DOHH2 (cell line): ENCODE data around the gene MAP1LC3A.

Experiments used
- H3F3A ChIP-seq: fragments of 200-600 bp; sonication (generic), shearing (Covaris generic); 2 replicates; pipeline ENCODE4 v1.6.0; 2016; ENCODE audit warnings: antibody characterized with exemption, mild to moderate bottlenecking; ENCODE audit not compliant: control insufficient read depth, insufficient read depth
- H3K27ac ChIP-seq: fragments of 200-600 bp; sonication (generic); 2 replicates; pipeline ENCODE4 v1.5.1; 2014; ENCODE audit warnings: low read depth, mild to moderate bottlenecking, low read length, moderate library complexity
- H3K27me3 ChIP-seq: fragments of 200-600 bp; sonication (generic); 2 replicates; pipeline ENCODE4 v1.6.1; 2014; ENCODE audit warnings: mild to moderate bottlenecking, low read length, mixed read lengths; ENCODE audit not compliant: control insufficient read depth
- H3K36me3 ChIP-seq: fragments of 200-600 bp; sonication (generic); 2 replicates; pipeline ENCODE4 v1.6.1; 2014; ENCODE audit warnings: mild to moderate bottlenecking, low read length, moderate library complexity, mixed read lengths; ENCODE audit not compliant: control insufficient read depth
- H3K4me1 ChIP-seq: fragments of 200-600 bp; sonication (generic); 2 replicates; pipeline ENCODE4 v1.6.1; 2014; ENCODE audit warnings: mild to moderate bottlenecking, low read length, mixed read lengths; ENCODE audit not compliant: control insufficient read depth
- H3K4me2 ChIP-seq: fragments of 200-600 bp; sonication (generic); 2 replicates; pipeline ENCODE4 v1.6.0; 2014; ENCODE audit warnings: mild to moderate bottlenecking, low read length, moderate library complexity
- H3K4me3 ChIP-seq: fragments of 200-600 bp; sonication (generic); 2 replicates; pipeline ENCODE4 v1.5.1; 2014; ENCODE audit warnings: mild to moderate bottlenecking, low read length, mixed read lengths
- H3K79me2 ChIP-seq: fragments of 200-600 bp; sonication (generic); 2 replicates; pipeline ENCODE4 v1.6.1; 2014; ENCODE audit warnings: mild to moderate bottlenecking, low read length, mixed read lengths; ENCODE audit not compliant: control insufficient read depth
- H3K9me2 ChIP-seq: fragments of 200-600 bp; sonication (generic); replicated peaks from 2 replicates; pipeline ENCODE4 v1.6.1; 2014; ENCODE audit warnings: mild to moderate bottlenecking, low read length, mixed read lengths; ENCODE audit not compliant: control insufficient read depth
- H3K9me3 ChIP-seq: fragments of 200-600 bp; sonication (generic); 2 replicates; pipeline ENCODE4 v1.6.1; 2014; ENCODE audit warnings: antibody characterized with exemption, low read length, mixed read lengths; ENCODE audit not compliant: control insufficient read depth, insufficient read depth
- H4K20me1 ChIP-seq: fragments of 200-600 bp; sonication (generic); 2 replicates; pipeline ENCODE4 v1.6.0; 2014; ENCODE audit warnings: low read depth, mild to moderate bottlenecking, antibody characterized with exemption, low read length, moderate library complexity; ENCODE audit not compliant: control insufficient read depth, insufficient read depth
- EZH2phosphoT487 ChIP-seq: fragments of 200-600 bp; sonication (generic); IDR thresholded peaks from 2 replicates; pipeline ENCODE4 v1.6.1; 2017; ENCODE audit warnings: borderline replicate concordance, mild to moderate bottlenecking, antibody characterized with exemption, low read length, moderate library complexity, mixed read lengths
- TF ChIP-seq, protein P1 (sequence below): fragments of 200-600 bp; sonication (generic); IDR thresholded peaks from one replicate; pipeline ENCODE4 v1.5.1; 2014; ENCODE audit warnings: antibody characterized with exemption, mild to moderate bottlenecking, low read depth, low read length; ENCODE audit not compliant: poor library complexity, severe bottlenecking

The MAP1LC3A gene

DNA sequence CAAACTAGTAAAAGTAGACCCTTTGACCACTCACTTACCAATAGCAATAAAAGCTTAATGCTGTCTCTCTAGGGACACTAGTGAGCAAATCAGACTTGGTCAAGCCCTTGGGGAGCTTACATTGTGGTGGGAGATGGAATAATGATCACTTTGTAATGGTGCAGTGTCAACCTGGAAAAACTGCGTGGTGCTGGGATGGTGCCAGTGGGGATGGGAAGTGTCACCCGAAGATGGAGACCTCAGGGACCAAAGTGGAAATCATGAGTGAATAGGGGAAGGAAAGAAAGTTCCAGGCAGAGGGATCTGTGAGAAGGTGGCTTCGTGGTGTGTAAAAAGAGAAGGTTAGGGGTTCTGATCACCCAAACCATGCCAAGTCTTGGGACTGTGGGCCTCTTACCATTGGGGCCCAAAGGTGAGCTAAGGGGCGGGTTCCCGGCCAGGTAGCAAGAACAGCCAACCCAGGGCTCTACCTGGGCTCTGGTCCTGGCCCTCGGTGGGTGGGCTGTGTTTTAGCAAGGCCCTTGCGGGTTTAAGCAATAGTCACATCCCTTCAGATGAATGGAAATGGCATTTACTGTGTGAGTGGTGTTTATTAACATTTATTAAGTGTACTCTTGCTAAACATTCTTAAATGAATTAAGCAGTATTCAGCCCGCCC is 26.8 kb upstream of the MAP1LC3A start:
- no peaks in the 10 kb centered on the region for H3K4me1 ChIP-seq
- no peaks in the 10 kb centered on the region for H4K20me1 ChIP-seq
- peaks cover 69% of the 10 kb centered on the region for H3K36me3 ChIP-seq
- H3K79me2 ChIP-seq: no peaks in the 10 kb centered on the region
- H3K4me2 ChIP-seq: no peak overlapping the region
- H3K9me2 ChIP-seq: no peaks in the 10 kb centered on the region
- no peaks in the 10 kb centered on the region for H3F3A ChIP-seq
- TF ChIP-seq, protein P1, sequence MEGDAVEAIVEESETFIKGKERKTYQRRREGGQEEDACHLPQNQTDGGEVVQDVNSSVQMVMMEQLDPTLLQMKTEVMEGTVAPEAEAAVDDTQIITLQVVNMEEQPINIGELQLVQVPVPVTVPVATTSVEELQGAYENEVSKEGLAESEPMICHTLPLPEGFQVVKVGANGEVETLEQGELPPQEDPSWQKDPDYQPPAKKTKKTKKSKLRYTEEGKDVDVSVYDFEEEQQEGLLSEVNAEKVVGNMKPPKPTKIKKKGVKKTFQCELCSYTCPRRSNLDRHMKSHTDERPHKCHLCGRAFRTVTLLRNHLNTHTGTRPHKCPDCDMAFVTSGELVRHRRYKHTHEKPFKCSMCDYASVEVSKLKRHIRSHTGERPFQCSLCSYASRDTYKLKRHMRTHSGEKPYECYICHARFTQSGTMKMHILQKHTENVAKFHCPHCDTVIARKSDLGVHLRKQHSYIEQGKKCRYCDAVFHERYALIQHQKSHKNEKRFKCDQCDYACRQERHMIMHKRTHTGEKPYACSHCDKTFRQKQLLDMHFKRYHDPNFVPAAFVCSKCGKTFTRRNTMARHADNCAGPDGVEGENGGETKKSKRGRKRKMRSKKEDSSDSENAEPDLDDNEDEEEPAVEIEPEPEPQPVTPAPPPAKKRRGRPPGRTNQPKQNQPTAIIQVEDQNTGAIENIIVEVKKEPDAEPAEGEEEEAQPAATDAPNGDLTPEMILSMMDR: no peak
- TF ChIP-seq EZH2phosphoT487: no peak
- no peak overlapping the region for H3K27ac ChIP-seq
- no peaks in the 10 kb centered on the region for H3K27me3 ChIP-seq
- no peaks in the 10 kb centered on the region for H3K9me3 ChIP-seq
- H3K4me3 ChIP-seq: no peak overlapping the region

DNA sequence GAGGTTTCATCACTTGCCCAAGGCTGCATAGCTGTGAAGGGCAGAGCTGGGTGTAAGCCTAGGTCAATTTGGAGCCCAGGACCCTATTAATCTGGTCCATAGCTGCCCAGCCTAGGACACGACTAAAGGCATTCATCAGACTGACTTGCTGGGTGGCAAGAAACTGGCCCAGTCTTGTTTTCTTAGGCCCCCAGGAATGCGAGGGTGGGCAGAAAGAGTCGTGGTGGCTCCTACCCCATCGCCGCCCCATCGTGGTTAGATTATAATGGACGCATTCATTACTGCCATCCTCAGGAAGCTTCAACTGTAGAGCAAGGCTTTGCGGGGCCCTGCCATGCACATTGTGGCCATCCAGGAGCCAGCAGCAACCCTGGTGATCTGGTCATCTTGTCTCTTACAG is 26.2 kb upstream of the MAP1LC3A start:
- Histone ChIP-seq H3K9me3 (no peaks in the 10 kb centered on the region), H3K9me2 (no peaks in the 10 kb centered on the region), H3K36me3 (peaks cover 69% of the 10 kb centered on the region), H3K27me3 (no peaks in the 10 kb centered on the region), H3K79me2 (no peaks in the 10 kb centered on the region), H3K27ac (no peak overlapping the region), H4K20me1 (no peaks in the 10 kb centered on the region), H3F3A (no peaks in the 10 kb centered on the region), H3K4me1 (no peaks in the 10 kb centered on the region), H3K4me3 (no peak overlapping the region), H3K4me2 (no peak overlapping the region)
- TF ChIP-seq, protein P1: no peak
- TF ChIP-seq EZH2phosphoT487: no peak

DNA sequence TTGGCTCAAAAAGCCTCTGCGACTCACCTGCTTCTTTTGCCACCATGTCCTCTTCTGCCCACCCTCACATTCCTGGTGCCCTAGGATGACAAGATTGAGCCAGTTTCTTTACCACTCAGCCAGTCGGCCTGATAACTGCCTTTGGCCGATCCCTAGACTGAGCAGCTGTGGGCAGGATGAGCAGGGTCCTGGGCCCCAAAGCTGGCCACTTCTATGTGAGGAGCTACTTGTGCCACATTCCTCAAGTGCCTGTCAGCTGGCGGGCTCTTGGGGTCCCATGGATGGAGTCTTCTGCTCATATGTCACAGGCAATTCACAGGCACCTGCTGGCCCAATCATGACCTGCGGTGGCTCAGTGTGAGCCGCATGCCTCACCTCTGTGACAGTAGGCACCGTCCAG is 25.8 kb upstream of the MAP1LC3A start:
- H3K27me3 ChIP-seq: no peaks in the 10 kb centered on the region
- no peaks in the 10 kb centered on the region for H3F3A ChIP-seq
- H4K20me1 ChIP-seq: no peaks in the 10 kb centered on the region
- no peak overlapping the region for H3K4me3 ChIP-seq
- TF ChIP-seq EZH2phosphoT487: no peak
- TF ChIP-seq, protein P1: no peak
- H3K79me2 ChIP-seq: no peaks in the 10 kb centered on the region
- H3K4me1 ChIP-seq: no peaks in the 10 kb centered on the region
- peaks cover 68% of the 10 kb centered on the region for H3K36me3 ChIP-seq
- H3K27ac ChIP-seq: no peak overlapping the region
- no peaks in the 10 kb centered on the region for H3K9me3 ChIP-seq
- no peak overlapping the region for H3K4me2 ChIP-seq
- no peaks in the 10 kb centered on the region for H3K9me2 ChIP-seq
